ENCODE measurements around the gene TMEM236.

GRCh38 chr10:17758200-17758599, 6.2 kb downstream of the TMEM236 start:
- TF ChIP-seq REST (IDR thresholded peaks at IDR 0.05; ENCODE audit: insufficient read depth in 1 of 2, low read depth in 2 of 2, low read length in 2 of 2): no peak
- TF ChIP-seq SIN3A (IDR thresholded peaks at IDR 0.05; ENCODE audit: borderline replicate concordance, insufficient read depth, low read length): no peak

Measured in PFSK-1 (cell line).